CD14-positive monocyte (primary cell): ENCODE measurements around the gene ISCU. TPM values are rescaled to one million over a fixed set of nuclear protein-coding genes. Genes with fewer than 3 reads are reported as not detected.

Experiments
- DNase-seq, 3 donors: peaks; one replicate each; pipeline ENCODE4 v3.0.0-alpha.2; 2011 to 2022
- H2AFZ ChIP-seq: 2 replicates; pipeline ENCODE4 v1.6.0; 2012; ENCODE audit warnings: mild to moderate bottlenecking, low read depth, low read length, inconsistent platforms; ENCODE audit not compliant: insufficient read depth, poor library complexity, severe bottlenecking
- H3K27ac ChIP-seq, 2 donors: 1 replicate in 1 of 2; 2 replicates in 1 of 2; pipeline ENCODE4 v1.5.1; 2012 to 2013; ENCODE audit warnings: low read length in 2 of 2, control low read depth in 1 of 2, inconsistent platforms in 1 of 2, low read depth in 1 of 2, mild to moderate bottlenecking in 1 of 2
- H3K27me3 ChIP-seq, 2 donors: one replicate each; pipeline versions ENCODE4 v1.6.0 to v1.6.1; 2011 to 2013; ENCODE audit warnings: low read length in 2 of 2; ENCODE audit not compliant: control insufficient read depth in 2 of 2, insufficient read depth in 2 of 2
- H3K36me3 ChIP-seq, 2 donors: replicated peaks in 1 of 2; 1 replicate in 1 of 2; 2 replicates in 1 of 2; pipeline versions ENCODE4 v1.5.1 to v1.6.1; 2012 to 2013; ENCODE audit warnings: low read length in 2 of 2, control low read depth in 1 of 2, inconsistent platforms in 1 of 2, mild to moderate bottlenecking in 1 of 2; ENCODE audit not compliant: insufficient read depth in 2 of 2, control insufficient read depth in 1 of 2
- H3K4me1 ChIP-seq, 2 donors: 1 replicate in 1 of 2; 2 replicates in 1 of 2; pipeline versions ENCODE4 v1.5.1 to v1.6.1; 2012 to 2013; ENCODE audit warnings: low read length in 2 of 2, control low read depth in 1 of 2, inconsistent platforms in 1 of 2, mild to moderate bottlenecking in 1 of 2, moderate library complexity in 1 of 2; ENCODE audit not compliant: insufficient read depth in 2 of 2, control insufficient read depth in 1 of 2
- H3K4me2 ChIP-seq: replicated peaks from 2 replicates; pipeline ENCODE3; 2012; ENCODE audit warnings: low read length, moderate library complexity, mild to moderate bottlenecking; ENCODE audit not compliant: poor library complexity, severe bottlenecking; ENCODE audit errors: extremely low read depth
- H3K4me3 ChIP-seq, 3 experiments: fragments of 200-600 bp in 1 of 3; sonication (generic) in 1 of 3; replicated peaks in 1 of 3; 1 replicate in 2 of 3; 2 replicates in 1 of 3; pipeline ENCODE4 v1.5.1; 2011 to 2013; ENCODE audit warnings: low read length in 3 of 3, mild to moderate bottlenecking in 3 of 3, control low read depth in 2 of 3, low read depth in 2 of 3, inconsistent platforms in 1 of 3, moderate library complexity in 1 of 3
- H3K79me2 ChIP-seq: 2 replicates; pipeline ENCODE4 v1.6.0; 2012; ENCODE audit warnings: mild to moderate bottlenecking, control low read depth, inconsistent platforms, low read length, moderate library complexity; ENCODE audit not compliant: insufficient read depth
- H3K9ac ChIP-seq: 2 replicates; pipeline ENCODE4 v1.6.0; 2017; ENCODE audit warnings: low read length, mild to moderate bottlenecking; ENCODE audit not compliant: insufficient read depth, poor library complexity, severe bottlenecking
- H3K9me3 ChIP-seq, 2 donors: replicated peaks in 1 of 2; 1 replicate in 1 of 2; 2 replicates in 1 of 2; pipeline versions ENCODE4 v1.5.1 to v1.6.1; 2012 to 2013; ENCODE audit warnings: low read length in 2 of 2, control low read depth in 1 of 2; ENCODE audit not compliant: control insufficient read depth in 1 of 2, insufficient read depth in 1 of 2
- H4K20me1 ChIP-seq: 2 replicates; pipeline ENCODE4 v1.6.0; 2012; ENCODE audit warnings: mild to moderate bottlenecking, low read length, control low read depth, moderate library complexity; ENCODE audit not compliant: insufficient read depth
- H3K27ac Mint-ChIP-seq, 7 donors: one replicate each; pipeline ENCODE4 v1.8.0; 2020; ENCODE audit warnings: mild to moderate bottlenecking in 7 of 7, mixed read lengths in 7 of 7, moderate library complexity in 6 of 7, inconsistent platforms in 2 of 7
- H3K27me3 Mint-ChIP-seq, 3 donors: one replicate each; pipeline ENCODE4 v1.8.0; 2021 to 2022; ENCODE audit warnings: low read depth in 3 of 3, mild to moderate bottlenecking in 3 of 3, mixed read lengths in 3 of 3, moderate library complexity in 3 of 3, inconsistent platforms in 1 of 3
- H3K36me3 Mint-ChIP-seq, 2 donors: one replicate each; pipeline ENCODE4 v1.8.0; 2020; ENCODE audit warnings: mixed read lengths in 2 of 2, inconsistent platforms in 1 of 2, mild to moderate bottlenecking in 1 of 2
- H3K4me1 Mint-ChIP-seq: one replicate; pipeline ENCODE4 v1.8.0; 2020; ENCODE audit warnings: mild to moderate bottlenecking, mixed read lengths
- H3K4me3 Mint-ChIP-seq, 2 donors: one replicate each; pipeline ENCODE4 v1.8.0; 2020; ENCODE audit warnings: mild to moderate bottlenecking in 2 of 2, mixed read lengths in 2 of 2, moderate library complexity in 1 of 2
- H3K9me3 Mint-ChIP-seq, 7 donors: one replicate each; pipeline ENCODE4 v1.8.0; 2020 to 2022; ENCODE audit warnings: mixed read lengths in 7 of 7, mild to moderate bottlenecking in 6 of 7, moderate library complexity in 6 of 7, inconsistent platforms in 2 of 7
- WGBS: methylation state at CpG from one replicate; pipeline ENCODE4 v1.1.5; 2013; ENCODE audit warnings: missing lambda C conversion rate; ENCODE audit not compliant: insufficient coverage; 5-methylcytosine and 5-hydroxymethylcytosine counted together
- intact Hi-C, 2 donors: fragments of 100-400 bp; cut with micrococcal nuclease; formaldehyde crosslinking; loops; one replicate each; pipeline versions ENCODE4 v1.15.0 to v1.15.1; 2023
- polyA plus RNA-seq, 3 donors: library from polyadenylated mRNA; depleted of rRNA in 1 of 3; unstranded in 2 of 3; stranded (reverse) in 1 of 3; fragments of 300-500 nt in 2 of 3; fragments of >200 nt in 1 of 3; fragmentation: Illumina TruSeq in 2 of 3; gene quantifications; 1 replicate in 2 of 3; 2 replicates in 1 of 3; pipeline ENCODE4 v1.2.3, GENCODE V29; 2012 to 2021
- TF ChIP-seq, protein P1 (sequence below): fragments of 200-600 bp; IDR thresholded peaks from one replicate; pipeline ENCODE4 v1.8.0; 2022; ENCODE audit warnings: antibody characterized with exemption, mild to moderate bottlenecking

Gene ISCU
- polyA plus RNA-seq, 3 donors = 90.9 to 114 (median 111) TPM

DNA sequence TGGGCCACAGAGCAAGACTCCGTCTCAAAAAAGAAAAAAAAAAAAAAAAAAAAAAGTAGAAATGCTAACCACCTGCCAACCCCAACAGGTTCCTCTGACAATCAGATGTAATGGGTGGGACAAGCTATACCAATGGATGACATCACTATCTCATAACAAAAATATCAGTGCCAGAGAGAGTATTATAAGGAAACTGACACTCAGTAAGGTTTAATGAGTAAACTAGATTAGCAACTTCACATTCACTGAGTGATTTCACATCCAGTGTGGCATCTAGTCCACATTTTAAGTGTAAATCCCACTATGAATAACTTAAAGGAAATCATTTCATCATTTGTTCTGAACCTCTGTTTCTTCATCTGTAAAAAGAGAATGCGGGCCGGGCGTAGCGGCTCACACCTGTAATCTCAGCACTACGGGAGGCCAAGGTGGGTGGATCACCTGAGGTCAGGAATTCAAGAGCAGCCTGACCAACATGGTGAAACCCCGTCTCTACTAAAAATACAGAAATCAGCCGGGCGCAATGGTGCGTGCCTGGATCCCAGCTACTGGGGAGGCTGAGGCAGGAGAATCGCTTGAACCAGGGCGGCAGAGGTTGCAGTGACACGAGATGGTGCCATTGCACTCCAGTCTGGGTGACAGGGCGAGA lies 3.3 kb upstream of the ISCU start:
- Histone ChIP-seq H3K9ac (no peak overlapping the region), H3K4me2 (no peak overlapping the region), H3K27ac (no peak overlapping the region), H3K9me3 (no peaks in the 10 kb centered on the region), H4K20me1 (peaks cover 45% of the 10 kb centered on the region), H3K79me2 (peaks cover 86% of the 10 kb centered on the region), H2AFZ (no peak overlapping the region), H3K4me1 (peaks cover 28 to 36% of the 10 kb centered on the region in 2 donors), H3K4me3 (no peak overlapping the region), H3K27me3 (no peaks in the 10 kb centered on the region), H3K36me3 (peaks cover 13 to 30% of the 10 kb centered on the region in 2 donors)
- 100% methylated on average over 7 of the region's 14 CpGs for WGBS
- peaks cover 17 to 31% of the 10 kb centered on the region in 2 donors for H3K36me3 Mint-ChIP-seq
- H3K4me1 Mint-ChIP-seq = peaks cover 38% of the 10 kb centered on the region
- peaks cover 0 to 2% (median 0%) of the 10 kb centered on the region in 3 donors for H3K27me3 Mint-ChIP-seq
- TF ChIP-seq, protein P1, sequence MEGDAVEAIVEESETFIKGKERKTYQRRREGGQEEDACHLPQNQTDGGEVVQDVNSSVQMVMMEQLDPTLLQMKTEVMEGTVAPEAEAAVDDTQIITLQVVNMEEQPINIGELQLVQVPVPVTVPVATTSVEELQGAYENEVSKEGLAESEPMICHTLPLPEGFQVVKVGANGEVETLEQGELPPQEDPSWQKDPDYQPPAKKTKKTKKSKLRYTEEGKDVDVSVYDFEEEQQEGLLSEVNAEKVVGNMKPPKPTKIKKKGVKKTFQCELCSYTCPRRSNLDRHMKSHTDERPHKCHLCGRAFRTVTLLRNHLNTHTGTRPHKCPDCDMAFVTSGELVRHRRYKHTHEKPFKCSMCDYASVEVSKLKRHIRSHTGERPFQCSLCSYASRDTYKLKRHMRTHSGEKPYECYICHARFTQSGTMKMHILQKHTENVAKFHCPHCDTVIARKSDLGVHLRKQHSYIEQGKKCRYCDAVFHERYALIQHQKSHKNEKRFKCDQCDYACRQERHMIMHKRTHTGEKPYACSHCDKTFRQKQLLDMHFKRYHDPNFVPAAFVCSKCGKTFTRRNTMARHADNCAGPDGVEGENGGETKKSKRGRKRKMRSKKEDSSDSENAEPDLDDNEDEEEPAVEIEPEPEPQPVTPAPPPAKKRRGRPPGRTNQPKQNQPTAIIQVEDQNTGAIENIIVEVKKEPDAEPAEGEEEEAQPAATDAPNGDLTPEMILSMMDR = no peak
- DNase-seq = no peak
- H3K27ac Mint-ChIP-seq = peak overlapping the region in 3 of 7 donors; percentile 23 to 100 (median 33)
- intact Hi-C loops = no loop called here
- no peak overlapping the region for H3K4me3 Mint-ChIP-seq
- no peaks in the 10 kb centered on the region for H3K9me3 Mint-ChIP-seq

DNA sequence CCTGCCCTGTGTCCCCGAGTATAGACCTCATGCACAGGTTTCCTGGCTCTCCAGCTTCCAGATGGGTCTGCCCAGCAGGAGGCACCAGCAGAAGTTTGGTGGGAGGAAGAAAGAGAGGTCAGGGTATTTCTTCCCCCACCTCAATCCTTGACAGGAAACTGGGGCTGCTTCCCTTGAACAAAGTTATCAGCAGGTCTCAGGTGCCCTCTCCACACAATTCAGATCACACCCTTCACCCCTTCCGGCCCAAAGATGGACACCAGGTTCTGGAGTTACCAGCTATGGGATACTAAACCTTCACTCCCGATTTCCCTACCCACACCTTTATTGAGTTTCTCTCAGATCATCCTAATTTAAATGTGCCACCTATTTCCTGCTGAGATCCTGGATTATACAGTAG lies 2.6 kb upstream of the ISCU start:
- peaks cover 28 to 37% of the 10 kb centered on the region in 2 donors for H3K4me1 ChIP-seq
- peak overlapping the region in 1 of 3 experiments; percentile 97 for H3K4me3 ChIP-seq
- DNase-seq = no peak
- WGBS = 50% methylated on average over 2 of the region's 3 CpGs
- H3K27me3 ChIP-seq = no peaks in the 10 kb centered on the region
- H3K9me3 ChIP-seq = no peaks in the 10 kb centered on the region
- Mint-ChIP-seq H3K4me1 (peaks cover 38% of the 10 kb centered on the region), H3K27me3 (peaks cover 0 to 2% (median 0%) of the 10 kb centered on the region in 3 donors), H3K4me3 (peak overlapping the region; percentile 100), H3K9me3 (no peaks in the 10 kb centered on the region), H3K27ac (peak overlapping the region in 6 of 7 donors; percentile 23 to 100 (median 100)), H3K36me3 (peaks cover 23 to 37% of the 10 kb centered on the region in 2 donors)
- peak overlapping the region; percentile 98 for H3K4me2 ChIP-seq
- H3K9ac ChIP-seq = no peak overlapping the region
- peaks cover 39% of the 10 kb centered on the region for H4K20me1 ChIP-seq
- H3K27ac ChIP-seq = peak overlapping the region in 1 of 2 donors; percentile 95
- H3K36me3 ChIP-seq = peaks cover 19 to 36% of the 10 kb centered on the region in 2 donors
- H3K79me2 ChIP-seq = peaks cover 81% of the 10 kb centered on the region
- H2AFZ ChIP-seq = no peak overlapping the region
- intact Hi-C loops = loop anchor here (5.0 to 10.0 kb wide), 7 partner anchors 42 to 493 kb away; partner anchors contain the start of genes CORO1C (in 1 of the 2), FICD (in 1 of the 2), SELPLG (in 1 of the 2) and SSH1 (in 1 of the 2)
- TF ChIP-seq, protein P1 = no peak
